RWPE2 (cell line): ENCODE data around the gene THSD4.

Source experiments
- ATAC-seq: fragments of 200-7000 bp; cut with Tn5 transposase; 3 replicates; pipeline ENCODE4 v1.9.1; 2021; ENCODE audit warnings: low read depth
- DNase-seq: peaks from one replicate; pipeline ENCODE4 v3.0.0-alpha.2; 2020; ENCODE audit warnings: low spot score
- H3K27ac ChIP-seq: fragments of 450-650 bp; 2 replicates; pipeline ENCODE4 v1.5.1; 2017; ENCODE audit warnings: mild to moderate bottlenecking; ENCODE audit not compliant: poor library complexity, severe bottlenecking
- H3K27me3 ChIP-seq: fragments of 250-450 bp; sonication (Bioruptor Pico); 2 replicates; pipeline ENCODE4 v1.5.1; 2021; ENCODE audit warnings: mild to moderate bottlenecking, moderate library complexity; ENCODE audit not compliant: insufficient read depth, poor library complexity, severe bottlenecking
- H3K36me3 ChIP-seq: fragments of 250-450 bp; sonication (Bioruptor Pico); 2 replicates; pipeline ENCODE4 v1.5.1; 2020; ENCODE audit warnings: low read depth, mild to moderate bottlenecking, moderate library complexity
- H3K4me1 ChIP-seq: fragments of 250-450 bp; sonication (Bioruptor Pico); 2 replicates; pipeline ENCODE4 v1.5.1; 2021; ENCODE audit warnings: mild to moderate bottlenecking, moderate library complexity; ENCODE audit not compliant: insufficient read depth, poor library complexity, severe bottlenecking
- H3K4me3 ChIP-seq: fragments of 250-450 bp; sonication (Bioruptor Pico); 2 replicates; pipeline ENCODE4 v1.5.1; 2021; ENCODE audit warnings: mild to moderate bottlenecking, moderate library complexity; ENCODE audit not compliant: severe bottlenecking
- H3K9me3 ChIP-seq: fragments of 250-450 bp; sonication (Bioruptor Pico); 2 replicates; pipeline ENCODE4 v1.5.1; 2021; ENCODE audit warnings: mild to moderate bottlenecking, moderate library complexity; ENCODE audit not compliant: severe bottlenecking
- TF ChIP-seq, protein P1 (sequence below): fragments of 450-650 bp; IDR thresholded peaks from one replicate; pipeline ENCODE4 v1.5.1; 2017; ENCODE audit warnings: mild to moderate bottlenecking, moderate library complexity; ENCODE audit not compliant: poor library complexity, severe bottlenecking

The THSD4 gene

DNA sequence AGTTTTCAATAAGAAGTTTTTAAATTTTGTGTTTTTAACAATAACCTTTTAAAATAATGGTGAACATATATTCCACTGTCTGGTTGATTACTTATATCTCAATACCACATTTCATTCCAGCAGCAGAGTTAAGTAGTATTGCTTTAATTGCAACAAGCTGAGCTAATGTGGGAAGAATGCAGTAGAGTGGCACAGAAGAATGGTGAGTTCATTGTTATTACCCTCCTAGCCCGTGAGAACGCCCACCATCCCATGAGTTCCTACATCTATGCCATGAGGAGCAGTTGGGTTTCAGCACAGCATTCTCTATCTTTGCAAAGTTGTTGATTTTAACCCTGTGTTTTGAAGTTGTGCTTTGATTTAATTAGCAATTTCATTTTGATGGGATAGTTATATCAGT, 677.2 kb downstream of the THSD4 start:
- H3K27ac ChIP-seq = peak overlapping the region; percentile 86
- DNase-seq = peak; percentile 72

DNA sequence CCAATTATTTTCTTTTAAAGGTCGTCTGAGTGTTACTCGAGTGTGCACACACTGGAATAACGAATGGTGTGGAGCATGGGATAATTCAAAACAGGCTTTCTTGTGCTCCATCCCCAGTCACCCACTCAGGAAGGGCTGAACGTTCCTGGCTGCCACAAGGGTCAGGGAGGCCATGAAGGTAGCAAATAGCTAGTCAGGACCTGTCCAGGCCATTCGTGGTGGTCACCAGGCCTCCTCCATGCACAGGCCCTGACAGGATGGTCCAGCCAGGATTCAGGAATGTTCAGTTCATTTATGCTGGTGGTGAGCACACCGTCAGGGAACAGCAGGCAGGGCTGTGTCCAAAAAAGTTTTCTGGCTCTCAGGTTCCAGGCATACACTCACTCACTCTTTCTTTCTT, 683.4 kb downstream of the THSD4 start:
- TF ChIP-seq, protein P1, sequence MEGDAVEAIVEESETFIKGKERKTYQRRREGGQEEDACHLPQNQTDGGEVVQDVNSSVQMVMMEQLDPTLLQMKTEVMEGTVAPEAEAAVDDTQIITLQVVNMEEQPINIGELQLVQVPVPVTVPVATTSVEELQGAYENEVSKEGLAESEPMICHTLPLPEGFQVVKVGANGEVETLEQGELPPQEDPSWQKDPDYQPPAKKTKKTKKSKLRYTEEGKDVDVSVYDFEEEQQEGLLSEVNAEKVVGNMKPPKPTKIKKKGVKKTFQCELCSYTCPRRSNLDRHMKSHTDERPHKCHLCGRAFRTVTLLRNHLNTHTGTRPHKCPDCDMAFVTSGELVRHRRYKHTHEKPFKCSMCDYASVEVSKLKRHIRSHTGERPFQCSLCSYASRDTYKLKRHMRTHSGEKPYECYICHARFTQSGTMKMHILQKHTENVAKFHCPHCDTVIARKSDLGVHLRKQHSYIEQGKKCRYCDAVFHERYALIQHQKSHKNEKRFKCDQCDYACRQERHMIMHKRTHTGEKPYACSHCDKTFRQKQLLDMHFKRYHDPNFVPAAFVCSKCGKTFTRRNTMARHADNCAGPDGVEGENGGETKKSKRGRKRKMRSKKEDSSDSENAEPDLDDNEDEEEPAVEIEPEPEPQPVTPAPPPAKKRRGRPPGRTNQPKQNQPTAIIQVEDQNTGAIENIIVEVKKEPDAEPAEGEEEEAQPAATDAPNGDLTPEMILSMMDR = no peak
- Histone ChIP-seq H3K36me3 (no peaks in the 10 kb centered on the region), H3K4me1 (no peaks in the 10 kb centered on the region), H3K27me3 (no peaks in the 10 kb centered on the region), H3K4me3 (no peak overlapping the region), H3K9me3 (no peaks in the 10 kb centered on the region), H3K27ac (no peak overlapping the region)
- DNase-seq = no peak
- no peak for ATAC-seq

More for the DNA sequence above, 677.2 kb downstream of the THSD4 start:
- Histone ChIP-seq H3K36me3 (no peaks in the 10 kb centered on the region), H3K27me3 (no peaks in the 10 kb centered on the region), H3K4me3 (no peak overlapping the region), H3K9me3 (no peaks in the 10 kb centered on the region), H3K4me1 (peaks cover 34% of the 10 kb centered on the region)
- TF ChIP-seq, protein P1 = no peak
- peak; percentile 60 for ATAC-seq

DNA sequence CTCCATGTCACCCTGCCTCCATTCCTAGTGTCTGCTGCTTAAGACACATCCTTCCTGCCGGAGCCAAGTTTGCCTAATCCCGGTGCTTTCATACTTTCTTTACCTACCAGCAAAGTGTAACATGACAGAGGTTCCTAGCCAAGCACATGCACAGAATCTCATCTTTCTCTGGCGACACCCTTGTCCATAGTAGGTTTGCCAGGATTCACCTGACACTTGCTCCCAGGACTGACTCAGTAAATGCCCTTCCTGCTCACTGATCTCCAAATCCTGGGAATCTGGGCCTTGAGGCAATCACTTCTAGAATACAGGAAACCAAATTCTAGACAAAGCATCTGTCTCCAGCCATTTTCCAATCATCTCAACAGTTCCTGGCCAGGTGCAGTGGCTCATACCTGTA, 684.9 kb downstream of the THSD4 start:
- Histone ChIP-seq H3K36me3 (no peaks in the 10 kb centered on the region), H3K9me3 (no peaks in the 10 kb centered on the region), H3K4me3 (no peak overlapping the region), H3K4me1 (no peaks in the 10 kb centered on the region), H3K27me3 (no peaks in the 10 kb centered on the region), H3K27ac (peak overlapping the region; percentile 16)
- TF ChIP-seq, protein P1 = no peak
- DNase-seq (no peak), ATAC-seq (peak; percentile 56; the same call in 2 of the 3 replicates)

DNA sequence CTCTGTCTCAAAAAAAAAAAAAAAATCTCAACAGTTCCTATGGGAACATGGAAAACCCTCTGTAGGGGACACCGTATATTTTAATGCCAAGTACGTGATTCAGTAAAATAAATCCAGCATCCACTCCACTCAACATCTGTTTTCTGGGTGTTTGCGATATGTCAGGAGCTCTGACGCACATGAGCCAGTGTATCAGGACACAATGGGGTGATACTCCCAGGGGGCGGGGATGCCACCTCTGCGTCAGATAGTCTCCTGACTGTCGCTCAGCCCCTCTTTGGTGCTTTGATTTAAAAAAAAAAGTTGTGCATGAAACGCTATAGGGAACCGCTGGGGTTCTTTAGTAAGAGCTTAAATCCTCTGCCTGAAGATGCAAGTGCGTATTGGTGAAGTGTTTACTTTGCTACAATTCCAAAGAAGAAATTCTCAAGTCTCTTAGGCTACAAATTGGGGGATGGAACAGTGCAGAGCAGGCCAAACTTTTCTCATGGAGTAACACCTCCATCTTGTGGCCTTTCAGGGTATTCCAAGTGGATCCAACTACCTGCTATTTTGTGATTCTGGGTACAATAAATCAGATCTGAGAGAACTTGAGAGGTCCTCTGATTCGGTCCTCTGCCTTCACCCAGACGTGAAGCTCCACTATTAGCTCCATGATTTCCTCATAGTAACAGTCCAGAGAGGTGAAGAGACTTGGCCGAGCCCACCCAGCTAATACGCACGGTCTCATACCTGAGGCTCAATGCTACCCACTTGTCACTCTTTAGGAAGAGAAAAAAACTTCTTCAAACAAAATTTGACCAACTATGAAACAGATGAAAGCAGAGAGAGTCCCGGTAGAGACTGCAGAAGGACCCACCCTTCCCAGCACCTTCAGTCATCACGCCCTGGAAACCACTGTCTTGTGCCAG, 685.8 kb downstream of the THSD4 start:
- Histone ChIP-seq H3K36me3 (no peaks in the 10 kb centered on the region), H3K4me1 (no peaks in the 10 kb centered on the region), H3K4me3 (no peak overlapping the region), H3K27me3 (no peaks in the 10 kb centered on the region), H3K9me3 (no peaks in the 10 kb centered on the region), H3K27ac (peak overlapping the region; percentile 16)
- TF ChIP-seq, protein P1 = peak; percentile 99
- DNase-seq (no peak), ATAC-seq (peak; percentile 75)
